ENCODE data around the gene DNAJB6. TPM values are rescaled to one million over a fixed set of nuclear protein-coding genes. Genes with fewer than 3 reads are reported as not detected.

The DNAJB6 gene
- total RNA-seq, 1 donor from 2014 or later, result 155 TPM

DNA sequence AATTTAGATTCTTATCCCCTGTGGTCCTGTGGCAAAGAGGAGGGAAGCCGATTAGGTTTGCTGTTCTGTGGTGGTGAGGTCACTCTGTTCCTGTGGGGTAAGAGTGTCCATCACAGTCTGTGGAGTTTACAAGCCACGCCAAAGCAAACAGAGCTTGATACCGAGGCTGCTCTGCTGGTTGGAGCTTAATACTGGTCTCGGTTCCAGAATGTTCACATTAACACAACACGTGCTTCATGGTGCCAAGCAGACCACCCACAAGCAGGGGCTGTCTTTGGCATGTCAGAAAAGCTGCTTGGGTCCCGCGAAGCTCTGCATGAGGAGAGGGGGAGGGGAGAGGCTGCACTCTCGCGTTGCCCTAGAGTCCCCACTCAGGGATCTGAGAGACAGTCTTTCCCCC, 47.5 kb downstream of the DNAJB6 start:
- Mint-ChIP-seq H3K4me1 (ENCODE audit: unreplicated experiment) (peaks cover 2% of the 10 kb centered on the region), H3K27me3 (ENCODE audit: unreplicated experiment) (peaks cover 4% of the 10 kb centered on the region), H3K36me3 (ENCODE audit: low read depth, unreplicated experiment) (peaks cover 27% of the 10 kb centered on the region), H3K4me3 (ENCODE audit: unreplicated experiment) (no peak overlapping the region), H3K27ac (ENCODE audit: unreplicated experiment) (no peak overlapping the region), H3K9me3 (ENCODE audit: unreplicated experiment) (no peaks in the 10 kb centered on the region)
- TF ChIP-seq, protein P1, sequence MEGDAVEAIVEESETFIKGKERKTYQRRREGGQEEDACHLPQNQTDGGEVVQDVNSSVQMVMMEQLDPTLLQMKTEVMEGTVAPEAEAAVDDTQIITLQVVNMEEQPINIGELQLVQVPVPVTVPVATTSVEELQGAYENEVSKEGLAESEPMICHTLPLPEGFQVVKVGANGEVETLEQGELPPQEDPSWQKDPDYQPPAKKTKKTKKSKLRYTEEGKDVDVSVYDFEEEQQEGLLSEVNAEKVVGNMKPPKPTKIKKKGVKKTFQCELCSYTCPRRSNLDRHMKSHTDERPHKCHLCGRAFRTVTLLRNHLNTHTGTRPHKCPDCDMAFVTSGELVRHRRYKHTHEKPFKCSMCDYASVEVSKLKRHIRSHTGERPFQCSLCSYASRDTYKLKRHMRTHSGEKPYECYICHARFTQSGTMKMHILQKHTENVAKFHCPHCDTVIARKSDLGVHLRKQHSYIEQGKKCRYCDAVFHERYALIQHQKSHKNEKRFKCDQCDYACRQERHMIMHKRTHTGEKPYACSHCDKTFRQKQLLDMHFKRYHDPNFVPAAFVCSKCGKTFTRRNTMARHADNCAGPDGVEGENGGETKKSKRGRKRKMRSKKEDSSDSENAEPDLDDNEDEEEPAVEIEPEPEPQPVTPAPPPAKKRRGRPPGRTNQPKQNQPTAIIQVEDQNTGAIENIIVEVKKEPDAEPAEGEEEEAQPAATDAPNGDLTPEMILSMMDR (IDR thresholded peaks at IDR 0.05; ENCODE audit: unreplicated experiment), result no peak
- DNase-seq (ENCODE audit: low spot score), result no peak

DNA sequence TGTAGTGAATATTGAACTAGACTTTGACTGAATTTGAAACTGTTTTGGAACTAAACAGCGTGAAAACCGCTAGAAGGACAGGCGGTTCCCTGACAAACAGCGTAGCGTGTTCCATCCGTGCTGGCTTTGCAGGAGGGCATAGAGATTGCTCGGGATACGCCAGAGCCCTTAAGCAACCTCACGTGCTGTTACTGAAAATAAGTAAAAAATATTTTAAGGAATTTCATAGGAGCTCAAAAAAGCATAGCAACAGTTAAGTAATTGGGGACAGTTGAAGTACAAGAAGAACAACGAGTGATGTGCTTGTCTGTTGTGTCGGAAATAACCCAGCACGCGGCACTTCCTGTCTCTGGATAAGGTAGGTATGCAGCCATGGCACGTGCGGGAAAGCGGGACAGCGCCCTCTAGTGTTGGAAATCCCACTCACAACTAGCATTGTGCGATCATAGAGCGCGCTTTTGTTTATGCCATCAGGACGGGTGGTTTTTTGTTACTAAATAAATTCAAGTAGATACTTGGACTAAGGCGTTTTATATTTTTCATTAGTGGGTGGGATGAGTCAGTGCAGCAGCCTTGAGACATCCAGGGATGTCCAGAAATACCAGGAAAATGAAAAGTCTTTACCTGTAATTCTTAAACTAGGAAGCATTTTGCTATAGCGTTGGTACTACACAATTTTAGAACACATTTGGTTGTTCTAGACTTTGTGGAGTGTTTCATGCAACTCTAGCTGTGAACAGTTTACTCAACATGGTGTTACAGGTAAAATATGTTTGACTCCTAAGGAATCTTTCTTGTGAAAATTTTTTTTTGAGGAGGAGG, 50.4 kb downstream of the DNAJB6 start:
- Mint-ChIP-seq H3K36me3 (ENCODE audit: low read depth, unreplicated experiment) (peaks cover 28% of the 10 kb centered on the region), H3K4me3 (ENCODE audit: unreplicated experiment) (no peak overlapping the region), H3K4me1 (ENCODE audit: unreplicated experiment) (peaks cover 5% of the 10 kb centered on the region), H3K27me3 (ENCODE audit: unreplicated experiment) (peaks cover 4% of the 10 kb centered on the region), H3K9me3 (ENCODE audit: unreplicated experiment) (no peaks in the 10 kb centered on the region), H3K27ac (ENCODE audit: unreplicated experiment) (peak overlapping the region; percentile 32)
- peak; percentile 88 for DNase-seq (ENCODE audit: low spot score)
- TF ChIP-seq, protein P1 (IDR thresholded peaks at IDR 0.05; ENCODE audit: unreplicated experiment), result peak; percentile 98

DNA sequence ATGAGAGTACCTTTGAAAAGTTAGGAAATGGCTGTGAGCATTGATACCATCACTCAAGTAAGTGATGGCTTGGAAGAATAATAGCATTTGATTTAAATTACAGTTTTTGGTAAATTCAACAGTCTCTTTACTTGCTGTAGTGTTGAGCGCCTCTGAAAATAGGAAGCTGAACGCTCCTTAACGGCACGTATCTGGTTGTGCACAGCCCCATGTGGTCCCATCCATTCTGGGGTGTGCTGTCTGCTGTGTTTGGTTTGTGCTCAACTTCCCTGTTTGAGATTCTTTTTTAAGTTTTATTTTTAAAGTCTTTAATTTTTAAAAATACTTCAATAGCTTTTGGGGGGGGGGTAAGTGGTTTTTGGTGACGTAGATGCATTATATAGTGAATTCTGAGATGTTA, 51.5 kb downstream of the DNAJB6 start:
- Mint-ChIP-seq H3K4me1 (ENCODE audit: unreplicated experiment) (peaks cover 8% of the 10 kb centered on the region), H3K36me3 (ENCODE audit: low read depth, unreplicated experiment) (peaks cover 30% of the 10 kb centered on the region), H3K4me3 (ENCODE audit: unreplicated experiment) (no peak overlapping the region), H3K27me3 (ENCODE audit: unreplicated experiment) (peaks cover 5% of the 10 kb centered on the region), H3K9me3 (ENCODE audit: unreplicated experiment) (no peaks in the 10 kb centered on the region), H3K27ac (ENCODE audit: unreplicated experiment) (no peak overlapping the region)
- TF ChIP-seq, protein P1 (IDR thresholded peaks at IDR 0.05; ENCODE audit: unreplicated experiment), result no peak
- no peak for DNase-seq (ENCODE audit: low spot score)

DNA sequence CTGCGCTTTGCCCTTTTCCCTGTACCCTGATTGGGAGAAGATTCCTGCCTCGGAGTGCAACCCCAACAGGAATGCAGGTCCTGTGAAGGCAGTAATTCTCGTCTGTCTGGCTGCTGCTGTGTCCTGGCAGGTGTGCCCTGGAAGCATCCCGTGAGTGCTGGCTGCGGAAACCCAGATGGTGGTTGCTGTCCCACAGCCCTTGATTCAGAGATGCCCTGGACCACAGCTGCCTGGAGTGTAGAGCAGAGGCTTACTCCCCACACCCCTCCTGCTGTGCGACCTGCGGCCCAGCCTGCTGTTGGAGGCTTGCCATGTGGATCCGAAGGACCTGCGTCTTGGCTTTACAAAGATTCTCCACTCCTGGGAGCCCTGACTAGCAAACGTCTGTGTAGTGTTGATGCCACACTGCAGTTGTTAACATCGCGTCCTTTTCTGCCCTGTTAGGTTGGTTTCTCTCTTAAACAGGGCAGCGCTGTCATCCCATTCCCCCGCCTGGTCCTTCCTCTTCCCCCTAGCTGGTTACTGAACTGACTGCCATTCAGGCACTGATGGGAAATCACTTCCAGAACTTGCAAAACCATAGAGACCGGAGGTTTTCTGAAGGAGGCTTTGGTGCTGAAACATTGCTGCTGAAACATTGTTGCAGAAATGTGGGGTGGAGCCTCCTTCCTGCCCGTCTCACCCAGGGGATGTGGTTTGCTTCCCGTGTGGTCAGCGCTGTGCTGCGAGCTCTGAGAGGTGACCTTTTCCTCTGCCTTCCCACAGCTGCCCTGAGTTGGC, 53.3 kb downstream of the DNAJB6 start:
- H3K36me3 Mint-ChIP-seq (ENCODE audit: low read depth, unreplicated experiment), result peaks cover 20% of the 10 kb centered on the region
- no peak overlapping the region for H3K4me3 Mint-ChIP-seq (ENCODE audit: unreplicated experiment)
- no peaks in the 10 kb centered on the region for H3K9me3 Mint-ChIP-seq (ENCODE audit: unreplicated experiment)
- no peak for DNase-seq (ENCODE audit: low spot score)
- peaks cover 8% of the 10 kb centered on the region for H3K4me1 Mint-ChIP-seq (ENCODE audit: unreplicated experiment)
- TF ChIP-seq, protein P1 (IDR thresholded peaks at IDR 0.05; ENCODE audit: unreplicated experiment), result no peak
- peak overlapping the region; percentile 39 for H3K27ac Mint-ChIP-seq (ENCODE audit: unreplicated experiment)
- H3K27me3 Mint-ChIP-seq (ENCODE audit: unreplicated experiment), result peaks cover 3% of the 10 kb centered on the region

Measured in endothelial cell (in vitro differentiated cells).